WTC11 (cell line): ENCODE measurements around the gene MVB12A. TPM values are rescaled to one million over a fixed set of nuclear protein-coding genes. Genes with fewer than 3 reads are reported as not detected.
A peak's percentile ranks its signal among the peaks of the same experiment; 100 is the strongest.

Experiments used
- ATAC-seq: fragments of 200-7000 bp; cut with Tn5 transposase; 2 replicates; pipeline ENCODE4 v1.10.0; 2021; ENCODE audit warnings: mild to moderate bottlenecking, moderate library complexity
- CTCF ChIA-PET: fragments of 300-600 bp; sonication (Branson Sonifier 250); formaldehyde crosslinking; loops from one replicate; lab custom pipeline; 2021; ENCODE audit warnings: antibody characterized with exemption; lab: Charles Lee
- POLR2A ChIA-PET: fragments of 350-600 bp; sonication (Branson Sonifier 250); formaldehyde crosslinking; loops from one replicate; lab custom pipeline; 2021; ENCODE audit warnings: antibody characterized with exemption; lab: Charles Lee
- DNase-seq: peaks from one replicate; pipeline ENCODE4 v3.0.0; 2021; ENCODE audit warnings: low spot score
- H3K27ac Mint-ChIP-seq: 2 replicates; pipeline ENCODE4 v1.8.0; 2021; ENCODE audit warnings: mixed read lengths
- H3K27me3 Mint-ChIP-seq: 2 replicates; pipeline ENCODE4 v1.8.0; 2021; ENCODE audit warnings: low read depth, mild to moderate bottlenecking, moderate library complexity, mixed read lengths
- H3K36me3 Mint-ChIP-seq: 2 replicates; pipeline ENCODE4 v1.8.0; 2021; ENCODE audit warnings: mixed read lengths
- H3K4me1 Mint-ChIP-seq: 2 replicates; pipeline ENCODE4 v1.8.0; 2022; ENCODE audit warnings: mixed read lengths
- H3K4me3 Mint-ChIP-seq: 2 replicates; pipeline ENCODE4 v1.8.0; 2021; ENCODE audit warnings: mild to moderate bottlenecking, moderate library complexity, mixed read lengths
- H3K9me3 Mint-ChIP-seq: 2 replicates; pipeline ENCODE4 v1.8.0; 2021; ENCODE audit warnings: mixed read lengths
- ATF2 ChIP-seq: sonication (generic); formaldehyde crosslinking; IDR thresholded peaks from 2 replicates; pipeline ENCODE4 v1.8.1; 2022; ENCODE audit warnings: low read depth, missing genetic modification reagents, borderline replicate concordance
- ATF6 ChIP-seq: sonication (generic); formaldehyde crosslinking; IDR thresholded peaks from 2 replicates; pipeline ENCODE4 v1.8.1; 2023; ENCODE audit warnings: mild to moderate bottlenecking, missing genetic modification reagents
- CREM ChIP-seq: sonication (generic); formaldehyde crosslinking; IDR thresholded peaks from 2 replicates; pipeline ENCODE4 v1.8.1; 2022; ENCODE audit warnings: mild to moderate bottlenecking, missing genetic modification reagents, moderate library complexity
- CTCF ChIP-seq: fragments of 200-600 bp; IDR thresholded peaks from 2 replicates; pipeline ENCODE4 v1.8.0; 2022; ENCODE audit warnings: antibody characterized with exemption
- FOXK1 ChIP-seq: sonication (generic); formaldehyde crosslinking; IDR thresholded peaks from 2 replicates; pipeline ENCODE4 v1.8.0; 2022; ENCODE audit warnings: mild to moderate bottlenecking, moderate library complexity, missing genetic modification reagents
- GTF2I ChIP-seq: fragments of 250-450 bp; sonication (Bioruptor Pico); conservative IDR thresholded peaks from 2 replicates; pipeline ENCODE4 v1.4.0; 2021; ENCODE audit warnings: mild to moderate bottlenecking
- HMGXB4 ChIP-seq: sonication (generic); formaldehyde crosslinking; IDR thresholded peaks from 2 replicates; pipeline ENCODE4 v1.8.1; 2023; ENCODE audit warnings: mild to moderate bottlenecking, moderate library complexity, missing genetic modification reagents
- JUN ChIP-seq: sonication (generic); formaldehyde crosslinking; IDR thresholded peaks from 2 replicates; pipeline ENCODE4 v1.8.0; 2023; ENCODE audit warnings: mild to moderate bottlenecking, missing genetic modification reagents
- RORB ChIP-seq: fragments of 250-450 bp; sonication (Bioruptor Pico); IDR thresholded peaks from 2 replicates; pipeline ENCODE4 v1.9.0; 2021; ENCODE audit warnings: mild to moderate bottlenecking
- SP1 ChIP-seq: sonication (generic); formaldehyde crosslinking; conservative IDR thresholded peaks from 2 replicates; pipeline ENCODE4 v1.8.1; 2022; ENCODE audit warnings: missing genetic modification reagents
- ZBTB21 ChIP-seq: sonication (generic); formaldehyde crosslinking; IDR thresholded peaks from 2 replicates; pipeline ENCODE4 v1.8.1; 2023; ENCODE audit warnings: mild to moderate bottlenecking, missing genetic modification reagents, borderline replicate concordance
- ZNF263 ChIP-seq: sonication (generic); formaldehyde crosslinking; IDR thresholded peaks from 2 replicates; pipeline ENCODE4 v1.8.1; 2022; ENCODE audit warnings: low read depth, mild to moderate bottlenecking, moderate library complexity, missing genetic modification reagents
- ZNF396 ChIP-seq: fragments of 250-450 bp; sonication (Bioruptor Pico); IDR thresholded peaks from 2 replicates; pipeline ENCODE4 v1.8.0; 2021; ENCODE audit warnings: mild to moderate bottlenecking, moderate library complexity, borderline replicate concordance
- total RNA-seq: library from RNA; stranded (reverse); gene quantifications from 3 replicates; pipeline ENCODE4 v1.2.3, GENCODE V29; 2021

The MVB12A gene
- total RNA-seq, 1 experiment from 2014 or later, result 58.7 TPM

- TF ChIP-seq ATF2, result no peak
Observed at GRCh38 chr19:17421942-17422341, 2.1 kb downstream of the MVB12A start (continued).

GRCh38 chr19:17423429-17424208 is 3.8 kb downstream of the MVB12A start:
- peak overlapping the region; percentile 26 for H3K4me3 Mint-ChIP-seq
- CTCF ChIA-PET, result interaction anchor here (0.7 to 1.6 kb wide), 4 partner anchors 21 to 32 kb away, joined by 3 to 12 read pairs (median 5); partner anchors contain the start of gene TMEM221
- no peak for ATAC-seq

GRCh38 chr19:17424743-17425365 is 5.0 kb downstream of the MVB12A start:
- ChIA-PET POLR2A (interaction anchor here (0.5 to 1.1 kb wide), 6 partner anchors 9 to 434 kb away, joined by 3 to 6 read pairs (median 3); no protein-coding TSS in a partner anchor), CTCF (interaction anchor here (0.6 to 1.6 kb wide), 33 partner anchors 8 to 1015 kb away, joined by 3 to 23 read pairs (median 4); partner anchors contain the start of genes BST2 and TMEM221)
- no peaks in the 10 kb centered on the region for H3K9me3 Mint-ChIP-seq
- H3K36me3 Mint-ChIP-seq, result peaks cover 4% of the 10 kb centered on the region
- H3K4me1 Mint-ChIP-seq, result peaks cover 17% of the 10 kb centered on the region
- peak overlapping the region; percentile 67 for H3K4me3 Mint-ChIP-seq
- TF ChIP-seq FOXK1, result peak; percentile 19; the same call in 1 of the 2 replicates
- TF ChIP-seq HMGXB4 (CRISPR knock-in tag), result no peak
- TF ChIP-seq ZBTB21 (CRISPR knock-in tag), result 0 out of 2 replicates have a peak, but pooled peaks have one; percentile 55
- TF ChIP-seq SP1 (CRISPR knock-in tag), result peak; percentile 85
- peak; percentile 51 for TF ChIP-seq CTCF
- no peaks in the 10 kb centered on the region for H3K27me3 Mint-ChIP-seq
- DNase-seq (peak; percentile 92), ATAC-seq (peak; percentile 93)
- no peak overlapping the region for H3K27ac Mint-ChIP-seq

More at GRCh38 chr19:17423429-17424208, 3.8 kb downstream of the MVB12A start:
- H3K27me3 Mint-ChIP-seq, result no peaks in the 10 kb centered on the region
- DNase-seq, result no peak
- no peaks in the 10 kb centered on the region for H3K9me3 Mint-ChIP-seq
- POLR2A ChIA-PET, result interaction anchor here (0.7 kb wide), 1 partner anchor 72 kb away, joined by 3 read pairs; no protein-coding TSS in a partner anchor
- H3K27ac Mint-ChIP-seq, result no peak overlapping the region
- H3K4me1 Mint-ChIP-seq, result peaks cover 26% of the 10 kb centered on the region
- no peak for TF ChIP-seq RORB (CRISPR knock-in tag)
- H3K36me3 Mint-ChIP-seq, result peaks cover 4% of the 10 kb centered on the region

- Mint-ChIP-seq H3K4me1 (peaks cover 5% of the 10 kb centered on the region), H3K4me3 (no peak overlapping the region), H3K36me3 (no peaks in the 10 kb centered on the region), H3K27ac (no peak overlapping the region), H3K27me3 (no peaks in the 10 kb centered on the region; the same call in 1 of the 2 replicates), H3K9me3 (no peaks in the 10 kb centered on the region)
- DNase-seq (no peak), ATAC-seq (no peak)
- POLR2A ChIA-PET, result interaction anchor here (0.6 kb wide), 1 partner anchor 25 kb away, joined by 3 read pairs; no protein-coding TSS in a partner anchor
- CTCF ChIA-PET, result interaction anchor here (0.5 to 1.6 kb wide), 6 partner anchors 10 to 150 kb away, joined by 3 to 7 read pairs (median 4); partner anchors contain the start of gene MVB12A
- no peak for TF ChIP-seq CREM (CRISPR knock-in tag)
- TF ChIP-seq ZNF263 (CRISPR knock-in tag), result no peak
- no peak for TF ChIP-seq ZBTB21 (CRISPR knock-in tag)
- TF ChIP-seq ATF6 (CRISPR knock-in tag), result no peak
- TF ChIP-seq ZNF396 (CRISPR knock-in tag), result no peak
- TF ChIP-seq JUN (CRISPR knock-in tag), result no peak
- no peak for TF ChIP-seq GTF2I
- TF ChIP-seq, all 79 proteins: peak for 0
Observed at GRCh38 chr19:17429641-17430113, 9.8 kb downstream of the MVB12A start.
